Adipocyte (in vitro differentiated cells): Measurements from ENCODE around the gene RPP25L.

ENCODE experiments used
- DNase-seq: peaks from one replicate; pipeline ENCODE4 v3.0.0-alpha.2; 2015; ENCODE audit warnings: low read depth
- H3K27me3 ChIP-seq: replicated peaks from 2 replicates; pipeline ENCODE4 v1.7.0; 2013; ENCODE audit warnings: mild to moderate bottlenecking, low read length, moderate library complexity; ENCODE audit not compliant: control insufficient read depth, insufficient read depth
- H3K36me3 ChIP-seq: 2 replicates; pipeline ENCODE4 v1.7.0; 2013; ENCODE audit warnings: low read length, mild to moderate bottlenecking, moderate library complexity; ENCODE audit not compliant: control insufficient read depth, insufficient read depth, severe bottlenecking
- H3K4me1 ChIP-seq: 2 replicates; pipeline ENCODE4 v1.7.0; 2013; ENCODE audit warnings: mild to moderate bottlenecking, low read length, moderate library complexity; ENCODE audit not compliant: control insufficient read depth, insufficient read depth
- H3K4me3 ChIP-seq: 2 replicates; pipeline ENCODE4 v1.7.0; 2013; ENCODE audit warnings: mild to moderate bottlenecking, low read length, moderate library complexity
- H3K9ac ChIP-seq: 2 replicates; pipeline ENCODE4 v1.7.0; 2013; ENCODE audit warnings: mild to moderate bottlenecking, low read length, moderate library complexity
- H3K9me3 ChIP-seq: 2 replicates; pipeline ENCODE4 v1.7.0; 2013; ENCODE audit warnings: mild to moderate bottlenecking, low read length, moderate library complexity; ENCODE audit not compliant: control insufficient read depth

RPP25L gene

GRCh38 chr9:34623374-34624235, 11.7 kb upstream of the RPP25L start:
- no peaks in the 10 kb centered on the region for H3K9me3 ChIP-seq
- H3K4me1 ChIP-seq = peaks cover 12% of the 10 kb centered on the region
- peaks cover 59% of the 10 kb centered on the region for H3K27me3 ChIP-seq
- H3K36me3 ChIP-seq = no peaks in the 10 kb centered on the region
- DNase-seq = no peak
- H3K9ac ChIP-seq = no peak overlapping the region
- no peak overlapping the region for H3K4me3 ChIP-seq

GRCh38 chr9:34620061-34620994, 8.4 kb upstream of the RPP25L start, which contains the start of gene DCTN3:
TSS of gene DCTN3 (minus strand) at chr9:34620495. CDS start at chr9:34620464, 31 bp downstream.
- Histone ChIP-seq H3K36me3 (peaks cover 28% of the 10 kb centered on the region), H3K27me3 (peaks cover 28% of the 10 kb centered on the region), H3K4me3 (peak within 1 kb of the TSS; percentile 93), H3K4me1 (peaks cover 9% of the 10 kb centered on the region), H3K9ac (peak within 1 kb of the TSS; percentile 91), H3K9me3 (no peaks in the 10 kb centered on the region)
- DNase-seq = peak; percentile 99

GRCh38 chr9:34615132-34615531, 3.2 kb upstream of the RPP25L start:
- Histone ChIP-seq H3K4me1 (peaks cover 30% of the 10 kb centered on the region), H3K9ac (no peak overlapping the region), H3K36me3 (peaks cover 46% of the 10 kb centered on the region), H3K4me3 (no peak overlapping the region), H3K9me3 (no peaks in the 10 kb centered on the region), H3K27me3 (no peaks in the 10 kb centered on the region)
- no peak for DNase-seq

- H3K4me3 ChIP-seq = peak overlapping the region; percentile 97
- H3K36me3 ChIP-seq = peaks cover 41% of the 10 kb centered on the region
- peak overlapping the region; percentile 99 for H3K9ac ChIP-seq
- H3K4me1 ChIP-seq = peaks cover 21% of the 10 kb centered on the region
- no peaks in the 10 kb centered on the region for H3K9me3 ChIP-seq
- H3K27me3 ChIP-seq = no peaks in the 10 kb centered on the region
- DNase-seq = peak; percentile 97
Measured at GRCh38 chr9:34612788-34613390, 992 bp upstream of the RPP25L start.

- Histone ChIP-seq H3K4me1 (peaks cover 21% of the 10 kb centered on the region), H3K9me3 (no peaks in the 10 kb centered on the region), H3K9ac (peak overlapping the region; percentile 99), H3K36me3 (peaks cover 26% of the 10 kb centered on the region), H3K4me3 (peak overlapping the region; percentile 97), H3K27me3 (no peaks in the 10 kb centered on the region)
- DNase-seq = peak; percentile 18
Measured at GRCh38 chr9:34611251-34611810, 566 bp downstream of the RPP25L start.

- Histone ChIP-seq H3K9me3 (no peaks in the 10 kb centered on the region), H3K27me3 (no peaks in the 10 kb centered on the region), H3K4me1 (peaks cover 21% of the 10 kb centered on the region), H3K4me3 (peak overlapping the region; percentile 97), H3K9ac (peak overlapping the region; percentile 99), H3K36me3 (peaks cover 19% of the 10 kb centered on the region)
- DNase-seq = no peak
Measured at GRCh38 chr9:34610434-34611206, 1.3 kb downstream of the RPP25L start.

GRCh38 chr9:34607331-34607730, 4.6 kb downstream of the RPP25L start:
- no peak overlapping the region for H3K9ac ChIP-seq
- H3K36me3 ChIP-seq = no peaks in the 10 kb centered on the region
- no peaks in the 10 kb centered on the region for H3K9me3 ChIP-seq
- DNase-seq = no peak
- H3K4me1 ChIP-seq = peaks cover 13% of the 10 kb centered on the region
- H3K27me3 ChIP-seq = peaks cover 7% of the 10 kb centered on the region
- no peak overlapping the region for H3K4me3 ChIP-seq

- DNase-seq = no peak
- no peak overlapping the region for H3K9ac ChIP-seq
- peaks cover 11% of the 10 kb centered on the region for H3K4me1 ChIP-seq
- H3K4me3 ChIP-seq = no peak overlapping the region
- no peaks in the 10 kb centered on the region for H3K9me3 ChIP-seq
- H3K36me3 ChIP-seq = no peaks in the 10 kb centered on the region
- peaks cover 7% of the 10 kb centered on the region for H3K27me3 ChIP-seq
Measured at GRCh38 chr9:34606905-34607304, 5.0 kb downstream of the RPP25L start.

- H3K9me3 ChIP-seq = no peaks in the 10 kb centered on the region
- H3K9ac ChIP-seq = no peak overlapping the region
- H3K4me1 ChIP-seq = peaks cover 8% of the 10 kb centered on the region
- H3K27me3 ChIP-seq = peaks cover 7% of the 10 kb centered on the region
- no peak for DNase-seq
- no peak overlapping the region for H3K4me3 ChIP-seq
- H3K36me3 ChIP-seq = no peaks in the 10 kb centered on the region
Measured at GRCh38 chr9:34606190-34606589, 5.7 kb downstream of the RPP25L start.

- peak; percentile 90 for DNase-seq
- no peaks in the 10 kb centered on the region for H3K36me3 ChIP-seq
- H3K9me3 ChIP-seq = no peaks in the 10 kb centered on the region
- H3K9ac ChIP-seq = no peak overlapping the region
- peaks cover 12% of the 10 kb centered on the region for H3K27me3 ChIP-seq
- H3K4me3 ChIP-seq = no peak overlapping the region
- peaks cover 13% of the 10 kb centered on the region for H3K4me1 ChIP-seq
Measured at GRCh38 chr9:34603610-34604231, 8.2 kb downstream of the RPP25L start.
